Duodenal mucosa (tissue), 2 donors: ENCODE results near the gene CEACAM5.

Source experiments
- H3K27ac ChIP-seq: one replicate; pipeline ENCODE4 v1.7.0; 2013; ENCODE audit warnings: low read depth, low read length
- H3K27me3 ChIP-seq, 2 donors: one replicate each; pipeline ENCODE4 v1.7.0; 2013; ENCODE audit warnings: low read length in 2 of 2, control low read depth in 1 of 2; ENCODE audit not compliant: insufficient read depth in 2 of 2, control insufficient read depth in 1 of 2
- H3K36me3 ChIP-seq, 2 donors: one replicate each; pipeline ENCODE4 v1.7.0; 2013; ENCODE audit warnings: low read length in 2 of 2, control low read depth in 1 of 2; ENCODE audit not compliant: insufficient read depth in 2 of 2, control insufficient read depth in 1 of 2
- H3K4me1 ChIP-seq, 2 donors: one replicate each; pipeline ENCODE4 v1.7.0; 2013; ENCODE audit warnings: low read length in 2 of 2, control low read depth in 1 of 2; ENCODE audit not compliant: insufficient read depth in 2 of 2, control insufficient read depth in 1 of 2
- H3K4me3 ChIP-seq, 2 donors: one replicate each; pipeline ENCODE4 v1.7.0; 2013; ENCODE audit warnings: low read length in 2 of 2, low read depth in 1 of 2
- H3K9ac ChIP-seq, 2 donors: one replicate each; pipeline ENCODE4 v1.7.0; 2013; ENCODE audit warnings: low read length in 2 of 2, low read depth in 1 of 2
- H3K9me3 ChIP-seq, 2 donors: one replicate each; pipeline ENCODE4 v1.7.0; 2013; ENCODE audit warnings: low read length in 2 of 2, control low read depth in 1 of 2; ENCODE audit not compliant: control insufficient read depth in 1 of 2

CEACAM5 gene

GRCh38 chr19:41708481-41708880, at the start of gene CEACAM5:
TSS of gene CEACAM5 (plus strand) at chr19:41708626. CDS start at chr19:41708732, 106 bp downstream.
- Histone ChIP-seq H3K27ac (no peak within 1 kb of the TSS), H3K27me3 (peaks cover 0 to 8% of the 10 kb centered on the region in 2 donors), H3K4me1 (no peaks in the 10 kb centered on the region), H3K36me3 (no peaks in the 10 kb centered on the region), H3K4me3 (no peak within 1 kb of the TSS), H3K9ac (no peak within 1 kb of the TSS), H3K9me3 (no peaks in the 10 kb centered on the region)

DNA sequence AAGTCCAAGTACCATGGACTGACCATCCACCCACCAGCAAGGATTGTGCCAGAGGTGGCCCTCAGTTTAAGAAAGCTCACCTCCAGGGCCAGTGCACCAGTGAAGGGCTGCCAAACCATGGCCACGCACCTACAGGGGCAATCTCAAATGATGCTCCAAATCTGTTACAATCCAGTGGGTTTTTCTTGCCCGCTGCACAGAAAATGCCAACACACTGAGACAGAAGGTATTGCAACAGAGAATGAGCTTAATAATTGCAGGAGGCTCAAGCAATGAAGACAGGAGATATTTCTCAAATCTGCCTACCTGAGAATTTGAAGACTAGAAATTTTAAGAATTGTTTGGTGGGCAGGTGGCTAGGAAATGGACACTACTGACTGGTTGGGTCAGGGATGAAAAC, 42.4 kb upstream of the CEACAM5 start:
- no peak overlapping the region for H3K4me3 ChIP-seq
- no peak overlapping the region for H3K27ac ChIP-seq
- H3K27me3 ChIP-seq, result peaks cover 8 to 10% of the 10 kb centered on the region in 2 donors
- no peaks in the 10 kb centered on the region for H3K4me1 ChIP-seq
- H3K9me3 ChIP-seq, result peaks cover 8% of the 10 kb centered on the region in 2 donors
- H3K9ac ChIP-seq, result no peak overlapping the region
- no peaks in the 10 kb centered on the region for H3K36me3 ChIP-seq

DNA sequence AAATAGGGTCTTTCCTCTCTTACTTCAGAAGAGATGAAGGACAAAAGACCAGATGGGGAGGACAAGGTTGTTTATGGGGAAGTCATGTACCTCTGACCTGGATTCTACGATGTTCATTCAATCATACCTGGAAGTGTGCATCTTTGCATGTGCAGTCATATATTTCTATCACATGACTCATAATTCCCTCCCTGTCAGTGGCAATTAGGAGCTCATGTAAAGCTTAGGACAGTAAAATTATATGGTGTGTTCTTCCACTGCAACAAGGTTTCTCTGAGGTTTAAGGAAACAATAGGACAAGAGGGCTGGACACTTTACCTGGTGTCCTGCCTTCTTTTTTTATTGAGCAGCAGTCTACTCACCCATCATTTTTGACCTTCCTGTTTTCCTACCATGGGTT, 40.1 kb upstream of the CEACAM5 start:
- H3K9me3 ChIP-seq, result peaks cover 8% of the 10 kb centered on the region in 2 donors
- H3K36me3 ChIP-seq, result no peaks in the 10 kb centered on the region
- peaks cover 10 to 12% of the 10 kb centered on the region in 2 donors for H3K27me3 ChIP-seq
- H3K4me1 ChIP-seq, result no peaks in the 10 kb centered on the region
- no peak overlapping the region for H3K9ac ChIP-seq
- no peak overlapping the region for H3K4me3 ChIP-seq
- H3K27ac ChIP-seq, result no peak overlapping the region

GRCh38 chr19:41670755-41671154, 37.7 kb upstream of the CEACAM5 start:
- no peaks in the 10 kb centered on the region for H3K4me1 ChIP-seq

DNA sequence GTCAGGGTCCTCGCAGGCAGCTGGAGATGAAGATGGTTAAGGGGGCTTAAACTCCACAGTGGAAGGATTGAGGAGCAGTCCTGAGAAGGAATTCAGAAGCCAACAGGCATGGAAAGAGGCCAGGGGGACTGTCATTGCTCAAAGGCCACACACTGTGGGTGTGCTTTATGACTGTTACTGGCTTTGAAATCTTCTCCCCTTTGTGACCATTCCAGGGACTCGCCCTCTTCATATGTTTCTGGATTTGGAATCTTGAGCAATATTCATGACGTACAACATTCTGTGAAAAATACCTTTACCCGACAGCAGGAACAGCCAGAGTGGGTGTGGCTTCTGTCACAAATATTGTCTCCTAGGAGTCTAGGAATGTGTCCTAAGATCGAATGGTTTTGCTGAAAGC, 36.9 kb upstream of the CEACAM5 start:
- no peak overlapping the region for H3K9ac ChIP-seq
- H3K9me3 ChIP-seq, result no peaks in the 10 kb centered on the region
- no peaks in the 10 kb centered on the region for H3K36me3 ChIP-seq
- peaks cover 14 to 22% of the 10 kb centered on the region in 2 donors for H3K27me3 ChIP-seq
- no peak overlapping the region for H3K4me3 ChIP-seq
- H3K4me1 ChIP-seq, result no peaks in the 10 kb centered on the region
- H3K27ac ChIP-seq, result no peak overlapping the region

More at GRCh38 chr19:41670755-41671154, 37.7 kb upstream of the CEACAM5 start:
- peaks cover 4 to 6% of the 10 kb centered on the region in 2 donors for H3K9me3 ChIP-seq
- no peak overlapping the region for H3K9ac ChIP-seq
- no peak overlapping the region for H3K27ac ChIP-seq
- H3K36me3 ChIP-seq, result no peaks in the 10 kb centered on the region
- H3K4me3 ChIP-seq, result no peak overlapping the region
- peaks cover 14 to 17% of the 10 kb centered on the region in 2 donors for H3K27me3 ChIP-seq

GRCh38 chr19:41682437-41682836, 26.0 kb upstream of the CEACAM5 start:
- Histone ChIP-seq H3K27me3 (peaks cover 4% of the 10 kb centered on the region in 2 donors), H3K9ac (no peak overlapping the region), H3K36me3 (no peaks in the 10 kb centered on the region), H3K4me1 (no peaks in the 10 kb centered on the region), H3K4me3 (no peak overlapping the region), H3K27ac (no peak overlapping the region), H3K9me3 (no peaks in the 10 kb centered on the region)

DNA sequence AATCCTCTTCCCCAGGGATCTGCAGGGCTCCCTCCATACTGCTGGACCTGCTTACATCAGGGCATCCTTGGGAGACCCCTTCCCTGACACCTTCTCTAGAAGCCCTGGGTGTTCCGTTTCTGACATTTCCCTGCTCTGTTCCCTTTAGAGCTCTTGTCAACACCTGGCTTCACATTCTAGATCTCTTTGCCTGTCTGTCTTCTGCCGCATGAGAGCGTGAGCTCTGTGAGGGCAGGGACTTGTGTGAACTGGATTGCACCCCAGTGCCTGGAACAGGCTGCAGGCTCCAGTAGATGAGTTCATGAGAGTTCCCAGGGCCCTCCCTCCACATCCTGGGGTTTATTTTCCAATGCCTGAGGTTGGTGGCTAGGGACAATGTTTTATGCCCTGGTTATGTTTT, 21.0 kb upstream of the CEACAM5 start:
- H3K9ac ChIP-seq, result no peak overlapping the region
- peaks cover 0 to 3% of the 10 kb centered on the region in 2 donors for H3K27me3 ChIP-seq
- no peaks in the 10 kb centered on the region for H3K4me1 ChIP-seq
- no peaks in the 10 kb centered on the region for H3K36me3 ChIP-seq
- no peak overlapping the region for H3K4me3 ChIP-seq
- no peak overlapping the region for H3K27ac ChIP-seq
- H3K9me3 ChIP-seq, result no peaks in the 10 kb centered on the region

DNA sequence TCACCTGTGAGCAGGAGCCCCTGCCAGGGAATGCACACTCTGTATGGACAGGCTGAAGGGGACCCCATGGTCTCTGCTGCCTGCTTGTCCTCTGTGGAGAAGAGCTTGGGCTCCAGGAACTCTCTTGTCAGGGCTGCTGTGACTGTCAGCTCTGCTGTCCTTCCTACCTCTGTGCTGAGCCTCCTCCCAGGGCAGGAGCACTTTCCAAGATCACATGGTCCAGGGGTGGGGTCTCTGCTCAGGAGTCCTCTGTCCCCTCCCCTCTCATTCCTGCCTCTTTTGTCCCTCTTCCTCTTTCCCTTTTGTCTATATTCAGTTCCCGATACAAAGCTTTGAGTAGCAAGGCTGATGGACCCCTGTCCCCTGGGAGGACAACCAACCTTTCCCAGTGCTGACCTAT, 20.3 kb upstream of the CEACAM5 start, which contains the start of gene CEACAM7:
CEACAM7 (minus strand) TSS at position 173 of the 400 bp plus-strand sequence; CDS start at position 68, 105 bp downstream.
- H3K27ac ChIP-seq, result no peak within 1 kb of the TSS
- H3K27me3 ChIP-seq, result peaks cover 0 to 3% of the 10 kb centered on the region in 2 donors
- no peaks in the 10 kb centered on the region for H3K9me3 ChIP-seq
- H3K9ac ChIP-seq, result no peak within 1 kb of the TSS
- H3K4me1 ChIP-seq, result no peaks in the 10 kb centered on the region
- H3K4me3 ChIP-seq, result no peak within 1 kb of the TSS
- no peaks in the 10 kb centered on the region for H3K36me3 ChIP-seq

DNA sequence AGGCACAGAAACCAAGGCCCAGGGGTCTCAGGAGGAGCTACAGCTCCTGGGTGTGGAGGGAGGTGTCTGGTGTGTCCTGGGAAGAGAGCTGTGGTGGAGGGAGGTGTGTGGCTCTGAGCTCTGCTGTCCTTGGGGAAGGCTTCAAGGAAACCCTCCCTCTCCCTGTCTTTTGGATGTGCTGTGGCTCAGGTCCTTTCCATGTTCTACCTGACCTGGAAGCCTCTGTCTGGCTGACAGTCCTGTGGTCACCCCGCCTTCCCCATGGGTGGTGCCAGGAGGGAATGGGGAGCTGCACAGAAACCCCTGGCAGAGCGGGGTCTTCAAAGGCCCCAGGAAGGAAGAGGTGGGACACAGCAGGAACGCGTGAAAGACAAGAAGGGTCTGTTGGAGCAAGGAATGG, 19.7 kb upstream of the CEACAM5 start:
- Histone ChIP-seq H3K9ac (no peak overlapping the region), H3K9me3 (no peaks in the 10 kb centered on the region), H3K4me1 (no peaks in the 10 kb centered on the region), H3K4me3 (no peak overlapping the region), H3K27ac (no peak overlapping the region), H3K36me3 (no peaks in the 10 kb centered on the region), H3K27me3 (peaks cover 0 to 3% of the 10 kb centered on the region in 2 donors)

GRCh38 chr19:41689993-41690800, 18.2 kb upstream of the CEACAM5 start:
- Histone ChIP-seq H3K27ac (no peak overlapping the region), H3K36me3 (no peaks in the 10 kb centered on the region), H3K9me3 (no peaks in the 10 kb centered on the region), H3K4me3 (no peak overlapping the region), H3K27me3 (peaks cover 0 to 4% of the 10 kb centered on the region in 2 donors), H3K4me1 (no peaks in the 10 kb centered on the region), H3K9ac (no peak overlapping the region)
